ENCODE data around the gene CYSTM1.
A peak's percentile ranks its signal among the peaks of the same experiment; 100 is the strongest.

CYSTM1 gene

DNA sequence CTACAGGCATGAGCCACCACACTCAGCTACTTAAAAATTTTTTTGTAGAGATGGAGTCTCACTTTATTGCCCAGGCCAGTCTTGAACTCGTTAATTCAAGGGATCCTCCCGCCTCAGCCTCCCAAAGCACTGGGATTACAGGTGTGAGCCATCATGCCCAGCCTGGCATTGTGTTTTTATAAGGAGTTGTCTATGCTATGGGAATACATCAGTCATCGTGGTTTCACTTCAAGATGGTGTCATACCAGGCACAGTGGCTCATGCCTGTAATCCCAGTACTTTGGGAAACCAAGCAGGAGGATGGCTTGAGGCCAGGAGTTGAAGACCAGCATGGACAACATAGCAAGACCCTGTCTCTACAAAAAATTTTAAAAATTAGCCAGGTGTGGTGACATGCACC is 49.7 kb downstream of the CYSTM1 start:
- in situ Hi-C loops (cut with MboI; ENCODE audit: low pct_unique_long_range_greater_than_20kb, low sequenced_read_pairs, unreplicated experiment): no loop called here
- DNase-seq (ENCODE audit: low spot score): no peak
- no peak for TF ChIP-seq CTCF (IDR thresholded peaks at IDR 0.05; ENCODE audit: extremely low read depth, insufficient read depth, missing control alignments)

DNA sequence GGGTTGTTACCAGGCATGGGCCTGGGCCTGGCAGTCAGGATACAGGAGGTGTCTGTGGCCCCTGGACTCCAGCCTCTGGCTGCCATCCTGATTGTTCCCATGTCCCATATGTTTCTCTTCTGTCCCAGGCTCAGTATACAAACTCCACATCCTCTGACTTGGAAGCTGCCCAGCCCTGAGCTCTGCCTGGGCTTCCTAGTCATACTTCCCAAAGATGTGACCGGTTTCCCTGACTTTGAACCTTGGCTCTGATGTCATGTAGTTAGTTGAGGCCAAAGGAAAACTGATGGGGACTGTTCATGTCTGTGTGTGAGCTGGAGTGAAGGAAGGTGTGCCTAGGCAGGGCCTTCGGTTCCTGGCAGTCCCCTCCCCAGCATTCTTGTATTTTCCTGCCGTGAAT is 50.4 kb downstream of the CYSTM1 start:
- in situ Hi-C loops (cut with MboI; ENCODE audit: low pct_unique_long_range_greater_than_20kb, low sequenced_read_pairs, unreplicated experiment): no loop called here
- no peak for TF ChIP-seq CTCF (IDR thresholded peaks at IDR 0.05; ENCODE audit: extremely low read depth, insufficient read depth, missing control alignments)

GRCh38 chr5:140227046-140227445 is 52.1 kb downstream of the CYSTM1 start:
- in situ Hi-C loops (cut with MboI; ENCODE audit: low pct_unique_long_range_greater_than_20kb, low sequenced_read_pairs, unreplicated experiment): no loop called here
- no peak for DNase-seq (ENCODE audit: low spot score)
- TF ChIP-seq CTCF (IDR thresholded peaks at IDR 0.05; ENCODE audit: extremely low read depth, insufficient read depth, missing control alignments): peak; percentile 19

More for the DNA sequence above, 50.4 kb downstream of the CYSTM1 start:
- DNase-seq (ENCODE audit: low spot score): no peak

DNA sequence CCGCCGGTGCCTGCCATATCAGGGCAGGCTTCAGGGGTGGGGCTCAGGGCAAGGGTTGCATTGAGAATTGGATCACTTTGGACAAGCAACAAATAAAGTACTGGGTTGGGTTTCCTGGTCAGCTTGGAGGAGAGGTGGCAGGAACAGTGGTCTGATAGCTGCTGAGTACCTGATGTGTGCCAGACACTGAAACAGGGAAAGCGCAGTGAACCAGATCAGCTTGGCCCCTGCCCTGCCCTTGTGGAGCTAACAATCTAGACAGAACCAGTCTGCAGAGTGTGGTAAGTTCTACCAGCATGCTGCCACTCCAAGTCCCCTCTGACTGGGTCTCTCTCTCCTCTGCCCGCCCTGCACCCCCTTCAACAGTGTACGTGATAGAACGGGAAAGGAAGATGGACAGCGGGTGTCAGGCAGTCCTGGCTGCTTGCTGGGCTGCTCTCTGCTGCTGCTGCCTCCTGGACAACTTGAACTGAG is 53.4 kb downstream of the CYSTM1 start:
- no peak for DNase-seq (ENCODE audit: low spot score)
- no peak for TF ChIP-seq CTCF (IDR thresholded peaks at IDR 0.05; ENCODE audit: extremely low read depth, insufficient read depth, missing control alignments)
- in situ Hi-C loops (cut with MboI; ENCODE audit: low pct_unique_long_range_greater_than_20kb, low sequenced_read_pairs, unreplicated experiment): no loop called here

DNA sequence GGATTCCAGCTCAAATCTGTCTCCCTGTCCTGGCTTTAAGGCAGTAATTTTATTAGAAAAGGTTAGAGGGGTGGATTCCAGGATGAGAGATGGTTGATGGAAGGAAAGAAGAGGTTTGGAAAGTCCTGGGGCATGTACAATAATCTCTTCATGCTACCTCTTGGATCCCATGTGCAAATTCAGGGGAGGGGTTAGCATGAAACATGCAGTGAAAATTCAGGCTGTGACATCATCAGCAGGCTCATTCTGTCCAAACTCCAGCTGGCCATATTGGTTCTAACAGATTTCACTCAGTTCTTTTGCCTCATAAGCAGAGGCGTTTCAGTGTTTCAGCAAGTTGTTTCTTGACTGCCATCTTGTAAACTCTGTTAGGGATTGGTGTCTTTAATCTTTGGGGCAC is 55.4 kb downstream of the CYSTM1 start:
- no peak for TF ChIP-seq CTCF (IDR thresholded peaks at IDR 0.05; ENCODE audit: extremely low read depth, insufficient read depth, missing control alignments)
- DNase-seq (ENCODE audit: low spot score): no peak
- in situ Hi-C loops (cut with MboI; ENCODE audit: low pct_unique_long_range_greater_than_20kb, low sequenced_read_pairs, unreplicated experiment): no loop called here

DNA sequence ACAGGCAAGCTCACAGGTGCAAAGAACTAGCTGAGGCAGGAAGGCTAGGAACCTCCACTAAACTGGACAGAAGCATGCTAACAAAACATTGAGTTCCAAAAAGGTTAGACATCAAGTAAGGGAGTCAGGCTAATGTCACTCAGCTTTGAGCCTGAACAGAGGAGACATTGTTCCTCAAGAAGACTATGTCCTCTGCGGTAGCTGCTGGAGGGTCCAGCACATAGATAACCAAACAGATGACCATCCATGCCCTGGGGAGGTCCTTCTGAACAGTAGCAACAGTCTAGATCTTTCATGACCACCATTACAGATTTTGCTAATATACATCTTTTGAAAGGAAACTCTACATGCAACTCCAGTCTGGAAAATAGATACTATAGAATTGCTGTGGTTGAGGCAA is 57.7 kb downstream of the CYSTM1 start:
- TF ChIP-seq CTCF (IDR thresholded peaks at IDR 0.05; ENCODE audit: extremely low read depth, insufficient read depth, missing control alignments): no peak
- in situ Hi-C loops (cut with MboI; ENCODE audit: low pct_unique_long_range_greater_than_20kb, low sequenced_read_pairs, unreplicated experiment): no loop called here
- DNase-seq (ENCODE audit: low spot score): no peak

Data from GM13977 (cell line).